Activated naive CD4-positive, alpha-beta T cell treated with anti-CD3 and anti-CD28 coated beads, Interleukin-2, amount 50 U/mL, for 72 hours (primary cell): ENCODE measurements around the gene RIPPLY2. TPM values are rescaled to one million over a fixed set of nuclear protein-coding genes. Genes with fewer than 3 reads are reported as not detected.

Experiments used
- ATAC-seq, 2 donors: fragments of 150-1000 bp; cut with Tn5 transposase; 2 replicates each; pipeline ENCODE4 v1.10.0; 2021; ENCODE audit warnings: mild to moderate bottlenecking in 2 of 2, moderate library complexity in 2 of 2
- DNase-seq, 2 donors: peaks; one replicate each; pipeline ENCODE4 v3.0.0; 2021 to 2022; ENCODE audit warnings: low spot score in 2 of 2
- H3K27ac Mint-ChIP-seq, 2 donors: one replicate each; pipeline ENCODE4 v1.8.0; 2022; ENCODE audit warnings: mild to moderate bottlenecking in 2 of 2, mixed read lengths in 2 of 2
- H3K36me3 Mint-ChIP-seq, 2 donors: one replicate each; pipeline ENCODE4 v1.8.0; 2022; ENCODE audit warnings: mixed read lengths in 2 of 2
- H3K9me3 Mint-ChIP-seq, 2 donors: one replicate each; pipeline ENCODE4 v1.8.0; 2022; ENCODE audit warnings: mixed read lengths in 2 of 2
- total RNA-seq, 2 donors: library from RNA; stranded (reverse); gene quantifications; one replicate each; pipeline ENCODE4 v1.2.3, GENCODE V29; 2022

RIPPLY2 gene
- total RNA-seq, 2 donors from 2014 or later = not detected

- no peaks in the 10 kb centered on the region for H3K9me3 Mint-ChIP-seq
Measured at GRCh38 chr6:83852528-83853177, 507 bp upstream of the RIPPLY2 start.

DNA sequence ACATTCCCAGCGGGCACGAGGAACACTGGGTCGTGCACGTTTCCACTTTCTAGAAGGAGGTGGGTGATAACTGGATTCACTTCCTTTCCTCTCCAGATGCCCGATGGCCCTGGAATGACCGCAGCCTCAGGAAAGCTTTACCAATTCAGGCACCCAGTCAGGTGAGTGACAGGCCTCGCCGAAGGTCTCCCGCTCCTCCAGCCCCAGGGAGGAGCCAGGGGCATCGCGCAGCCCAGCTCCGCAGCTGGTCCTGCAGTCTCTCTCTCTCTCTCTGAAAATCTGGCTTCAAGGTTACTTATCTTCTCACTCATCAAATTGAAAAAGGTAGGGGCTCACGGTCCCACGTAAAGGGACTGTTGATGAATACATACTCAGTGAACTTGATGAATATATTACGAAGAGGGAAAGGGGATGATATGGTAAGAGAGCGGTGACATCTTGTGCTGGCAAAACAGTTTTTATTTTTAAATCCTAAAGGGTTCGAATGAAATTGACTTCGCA lies 891 bp downstream of the RIPPLY2 start:
- H3K27ac Mint-ChIP-seq = no peak overlapping the region
- ATAC-seq (peak; percentile 4 to 15), DNase-seq (no peak)
- H3K9me3 Mint-ChIP-seq = no peaks in the 10 kb centered on the region
- H3K36me3 Mint-ChIP-seq = peaks cover 0 to 23% of the 10 kb centered on the region in 2 donors

More at GRCh38 chr6:83852528-83853177, 507 bp upstream of the RIPPLY2 start:
- Mint-ChIP-seq H3K27ac (no peak overlapping the region), H3K36me3 (peaks cover 0 to 23% of the 10 kb centered on the region in 2 donors)
- ATAC-seq = no peak
- DNase-seq = no peak

DNA sequence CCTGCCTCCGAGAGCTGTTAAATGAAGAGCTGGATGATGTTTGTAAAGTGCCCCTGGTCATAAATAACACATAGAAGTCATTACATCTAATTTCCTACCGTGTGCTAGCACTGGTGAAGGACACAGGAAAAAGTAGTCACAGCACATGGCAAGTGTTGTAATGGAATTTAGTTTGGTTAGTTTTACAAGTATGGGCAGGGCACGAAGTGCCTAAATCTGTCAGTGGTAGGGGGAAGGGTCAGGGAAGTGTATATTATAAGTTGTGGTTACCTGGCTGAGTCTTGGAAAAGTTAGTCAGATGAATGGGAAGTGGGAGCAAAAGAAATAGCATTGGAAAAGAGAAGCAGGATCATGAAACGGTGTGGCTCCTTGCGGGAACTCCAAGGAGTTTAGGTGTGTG lies 1.6 kb downstream of the RIPPLY2 start:
- Mint-ChIP-seq H3K36me3 (peaks cover 0 to 25% of the 10 kb centered on the region in 2 donors), H3K27ac (no peak overlapping the region), H3K9me3 (no peaks in the 10 kb centered on the region)
- DNase-seq (no peak), ATAC-seq (no peak)

DNA sequence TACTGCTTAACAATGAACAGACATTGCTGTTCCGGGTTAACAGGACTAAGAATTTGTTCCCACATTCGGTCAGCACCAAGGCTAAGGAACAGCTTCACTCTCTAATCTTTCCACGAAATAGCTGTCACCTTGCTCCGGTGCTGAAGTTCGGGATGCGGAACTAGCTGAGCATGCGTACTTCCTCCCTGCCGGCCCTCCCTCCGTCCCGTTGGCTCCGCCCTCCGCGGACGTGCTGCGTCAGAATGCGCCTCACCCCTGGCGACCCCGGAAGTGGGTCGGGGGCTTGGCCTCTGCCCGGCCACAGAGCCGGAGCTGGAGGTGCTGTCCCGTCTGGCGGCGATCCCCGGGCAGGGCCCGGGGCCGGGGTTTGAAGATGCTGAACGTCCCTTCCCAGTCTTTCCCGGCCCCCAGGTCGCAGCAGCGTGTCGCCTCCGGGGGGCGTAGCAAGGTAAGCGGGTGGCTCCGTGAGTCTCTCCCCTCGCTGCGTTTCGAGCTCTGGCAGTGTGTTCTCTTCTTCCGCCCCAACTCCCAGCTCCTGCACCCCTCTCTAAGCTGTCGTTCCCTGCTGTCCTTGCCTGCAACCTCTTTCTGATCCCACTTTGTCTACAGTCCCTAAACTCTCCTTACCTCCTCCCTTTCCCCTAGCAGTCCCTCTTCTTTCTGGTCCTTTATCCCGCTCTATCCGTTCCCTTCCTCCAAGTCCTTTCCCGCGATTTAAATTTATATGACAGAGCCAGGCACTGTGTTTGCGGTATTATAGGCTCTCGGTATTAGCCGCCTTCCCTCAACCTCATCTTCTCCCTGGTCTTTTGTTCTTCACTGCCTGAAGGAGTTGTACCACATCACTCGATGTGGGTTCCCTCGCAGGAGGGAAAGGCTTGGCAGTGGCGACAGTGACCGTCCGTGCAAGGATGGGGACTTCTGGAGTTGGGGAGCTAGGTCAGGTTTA lies 6.5 kb downstream of the RIPPLY2 start, which contains the start of gene CYB5R4:
Gene CYB5R4, plus strand, starts transcription at position 280 of the 949 bp plus-strand sequence. Its CDS starts 94 bp downstream, at position 374.
- Mint-ChIP-seq H3K36me3 (peaks cover 4 to 12% of the 10 kb centered on the region in 2 donors), H3K9me3 (peaks cover 0 to 2% of the 10 kb centered on the region in 2 donors), H3K27ac (peak within 1 kb of the TSS; percentile 90 to 96)
- DNase-seq (peak; percentile 92 to 95), ATAC-seq (peak; percentile 97 to 99)

DNA sequence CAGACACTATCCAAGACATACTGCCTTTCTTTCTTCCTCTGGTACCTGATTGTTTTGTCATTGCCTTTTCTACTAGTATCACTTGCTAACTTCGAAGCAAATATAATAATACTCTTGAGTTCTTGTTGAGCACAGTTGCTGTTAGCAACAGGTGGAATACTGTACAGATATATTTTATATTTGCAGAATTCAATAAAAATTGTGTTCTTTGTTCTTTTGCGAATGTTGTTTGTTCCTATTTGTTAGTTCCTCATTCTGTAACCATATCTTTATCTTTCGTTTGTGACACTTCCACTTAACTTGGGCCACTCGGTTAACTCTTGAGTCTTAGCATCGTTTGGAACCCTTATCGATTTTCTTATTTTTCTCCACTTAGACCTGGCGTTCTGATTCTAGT lies 7.2 kb downstream of the RIPPLY2 start:
- H3K36me3 Mint-ChIP-seq = peaks cover 9 to 11% of the 10 kb centered on the region in 2 donors
- H3K27ac Mint-ChIP-seq = peak overlapping the region; percentile 90 to 96
- DNase-seq (no peak), ATAC-seq (no peak)
- peaks cover 0 to 2% of the 10 kb centered on the region in 2 donors for H3K9me3 Mint-ChIP-seq

DNA sequence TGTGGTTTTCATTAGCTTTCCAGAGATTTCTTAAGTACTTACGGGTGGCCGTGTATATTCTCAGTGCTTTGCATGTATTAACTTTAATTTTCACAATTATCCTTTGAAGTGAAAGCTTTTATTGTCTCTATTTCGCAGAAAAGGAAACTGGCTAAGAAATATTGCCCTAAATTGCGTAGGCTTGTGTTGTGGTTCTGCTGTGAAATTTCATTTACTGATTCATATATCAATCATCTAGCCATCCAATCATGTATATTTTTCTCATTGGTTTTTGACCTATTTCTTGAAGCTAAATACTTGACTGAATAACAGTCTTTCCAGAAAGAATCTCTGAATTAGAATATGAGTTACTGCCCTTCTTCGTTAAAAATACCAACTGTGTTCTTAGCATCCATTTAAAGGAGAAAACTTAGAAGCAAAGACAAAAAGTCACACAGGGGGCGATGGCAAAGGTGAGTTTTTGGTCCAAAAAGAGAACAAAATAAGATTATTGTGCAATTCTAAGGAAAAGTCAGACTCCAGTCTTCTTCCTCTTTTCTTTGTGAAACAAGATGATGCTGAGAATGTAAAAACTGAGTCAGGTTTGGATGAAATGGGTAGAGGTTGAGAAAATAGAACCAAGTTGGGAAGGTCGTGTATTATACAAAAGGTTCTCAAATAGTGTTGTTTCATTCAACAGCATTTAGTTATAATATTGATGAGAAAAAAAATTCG lies 7.8 kb downstream of the RIPPLY2 start:
- peak overlapping the region in 1 of 2 donors; percentile 96 for H3K27ac Mint-ChIP-seq
- ATAC-seq (no peak), DNase-seq (no peak)
- H3K9me3 Mint-ChIP-seq = peaks cover 0 to 2% of the 10 kb centered on the region in 2 donors
- peaks cover 15 to 16% of the 10 kb centered on the region in 2 donors for H3K36me3 Mint-ChIP-seq

- DNase-seq (no peak), ATAC-seq (no peak)
- peaks cover 30 to 36% of the 10 kb centered on the region in 2 donors for H3K36me3 Mint-ChIP-seq
- no peak overlapping the region for H3K27ac Mint-ChIP-seq
- peaks cover 8 to 10% of the 10 kb centered on the region in 2 donors for H3K9me3 Mint-ChIP-seq
Measured at GRCh38 chr6:83862776-83863471, 9.8 kb downstream of the RIPPLY2 start.

DNA sequence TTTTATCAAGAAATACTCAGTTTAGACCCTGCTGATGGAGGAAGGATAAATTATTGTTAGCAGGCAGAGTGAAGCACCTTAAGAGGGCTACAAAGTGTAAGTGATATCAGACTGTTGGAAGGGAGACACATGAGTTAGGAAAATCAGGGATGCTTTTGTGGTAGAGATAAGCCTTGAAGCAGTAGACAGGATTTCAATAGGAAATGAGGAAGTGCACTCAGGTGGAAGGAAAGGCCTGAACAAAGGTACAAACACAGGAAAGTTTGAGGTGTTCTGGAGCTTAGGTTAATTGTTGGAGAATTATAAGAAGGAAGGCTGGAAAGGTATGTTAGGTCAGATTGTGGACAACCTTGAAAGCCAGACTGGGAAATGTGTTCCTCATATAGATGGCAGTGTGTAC lies 13.9 kb downstream of the RIPPLY2 start:
- ATAC-seq = no peak
- H3K9me3 Mint-ChIP-seq = peaks cover 7 to 8% of the 10 kb centered on the region in 2 donors
- peaks cover 30 to 46% of the 10 kb centered on the region in 2 donors for H3K36me3 Mint-ChIP-seq
- no peak overlapping the region for H3K27ac Mint-ChIP-seq
- DNase-seq = no peak

- H3K9me3 Mint-ChIP-seq = peaks cover 7 to 8% of the 10 kb centered on the region in 2 donors
- H3K36me3 Mint-ChIP-seq = peaks cover 30 to 46% of the 10 kb centered on the region in 2 donors
- ATAC-seq (no peak), DNase-seq (no peak)
- no peak overlapping the region for H3K27ac Mint-ChIP-seq
Measured at GRCh38 chr6:83867527-83868161, 14.5 kb downstream of the RIPPLY2 start.

DNA sequence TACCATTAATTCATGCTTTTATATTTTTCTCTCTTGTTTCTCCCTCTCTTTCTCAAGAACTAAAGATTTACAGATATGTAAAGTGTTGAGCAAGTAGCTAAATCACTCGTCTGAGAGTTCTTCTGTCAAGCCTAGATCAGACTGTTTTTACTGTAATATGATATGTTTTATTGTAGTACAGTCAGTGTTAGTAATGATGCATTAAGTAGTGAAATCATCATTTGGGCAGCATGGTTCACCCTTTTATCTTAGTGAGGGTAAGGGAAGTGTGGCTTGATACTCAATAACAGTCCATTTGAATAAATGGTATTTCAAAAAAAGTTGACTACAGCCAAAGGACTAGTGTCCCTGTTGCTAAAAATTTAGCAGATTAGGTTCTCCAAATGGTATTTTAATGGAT lies 15.5 kb downstream of the RIPPLY2 start:
- DNase-seq (no peak), ATAC-seq (no peak)
- Mint-ChIP-seq H3K36me3 (peaks cover 30 to 46% of the 10 kb centered on the region in 2 donors), H3K9me3 (peaks cover 7 to 8% of the 10 kb centered on the region in 2 donors), H3K27ac (no peak overlapping the region)

GRCh38 chr6:83870649-83871048 lies 17.5 kb downstream of the RIPPLY2 start:
- peaks cover 25 to 32% of the 10 kb centered on the region in 2 donors for H3K36me3 Mint-ChIP-seq
- peaks cover 7 to 8% of the 10 kb centered on the region in 2 donors for H3K9me3 Mint-ChIP-seq
- DNase-seq (no peak), ATAC-seq (no peak)
- H3K27ac Mint-ChIP-seq = no peak overlapping the region

DNA sequence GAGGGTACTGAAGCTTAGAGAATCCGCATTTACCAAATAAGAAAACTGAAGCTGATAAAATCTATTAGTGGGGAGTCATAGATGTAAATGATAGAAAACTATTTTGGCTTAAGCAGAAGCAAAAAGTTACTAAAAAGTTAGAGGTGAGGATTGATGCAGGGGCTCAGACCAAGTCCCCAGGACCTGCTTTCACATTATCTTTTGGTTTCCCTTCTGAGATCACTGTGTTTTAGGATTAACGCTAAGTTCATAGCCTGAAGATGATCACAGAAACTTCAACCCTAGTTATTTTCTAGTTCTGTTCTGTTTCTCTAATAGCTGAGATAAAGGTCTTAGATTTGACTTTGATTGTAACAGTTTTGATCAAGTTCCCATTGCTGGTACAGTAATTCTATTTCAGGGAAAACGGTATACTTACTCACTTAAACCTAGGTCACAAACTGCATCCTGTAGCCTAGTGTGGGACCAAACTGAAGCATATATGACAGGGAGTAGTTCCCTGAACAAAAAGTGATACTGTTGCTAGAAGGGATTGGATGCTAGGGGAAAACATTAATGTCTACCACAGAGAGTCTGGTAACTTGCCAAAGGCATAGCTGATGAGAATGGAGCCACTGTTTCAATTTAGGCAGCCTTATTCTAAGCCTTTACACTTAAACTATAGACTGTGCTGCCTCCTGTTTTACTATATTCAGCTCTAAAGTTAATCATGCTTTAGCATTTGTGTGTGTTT lies 19.4 kb downstream of the RIPPLY2 start:
- Mint-ChIP-seq H3K9me3 (peaks cover 0 to under 1% of the 10 kb centered on the region in 2 donors), H3K27ac (no peak overlapping the region), H3K36me3 (peaks cover 8 to 13% of the 10 kb centered on the region in 2 donors)
- DNase-seq (no peak), ATAC-seq (no peak)

DNA sequence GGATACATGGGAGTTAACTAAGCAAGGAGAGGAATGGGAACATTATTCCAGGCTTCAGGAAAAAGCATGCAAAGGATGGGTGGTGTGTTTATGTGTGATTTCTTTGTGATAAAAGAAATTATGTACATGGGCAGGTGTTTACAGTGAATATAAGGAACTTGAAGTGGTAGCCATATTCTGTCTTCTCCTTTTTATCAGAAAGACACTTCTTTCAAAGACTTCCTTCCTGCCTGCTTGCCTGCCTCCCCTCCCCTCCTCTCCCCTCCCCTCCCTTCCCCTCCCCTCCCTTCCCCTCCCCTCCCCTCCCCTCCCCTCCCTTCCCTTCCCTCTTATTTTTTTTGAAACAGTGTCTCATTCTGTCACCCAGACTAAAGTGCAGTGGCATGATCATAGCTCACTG lies 20.7 kb downstream of the RIPPLY2 start:
- no peaks in the 10 kb centered on the region for H3K36me3 Mint-ChIP-seq
- DNase-seq = no peak
- no peak overlapping the region for H3K27ac Mint-ChIP-seq
- no peaks in the 10 kb centered on the region for H3K9me3 Mint-ChIP-seq
- ATAC-seq = no peak

GRCh38 chr6:83875843-83876242 lies 22.7 kb downstream of the RIPPLY2 start:
- Mint-ChIP-seq H3K27ac (no peak overlapping the region), H3K36me3 (no peaks in the 10 kb centered on the region), H3K9me3 (no peaks in the 10 kb centered on the region)
- ATAC-seq (no peak), DNase-seq (no peak)
